HG03175 (cell line): ENCODE results near the gene HPD.

Source experiments
- ATAC-seq: cut with Tn5 transposase; IDR thresholded peaks from one replicate; pipeline ENCODE4 v1.9.1; 2021; ENCODE audit warnings: mild to moderate bottlenecking, moderate library complexity; ENCODE audit not compliant: unreplicated experiment

Gene HPD

GRCh38 chr12:121829250-121829918, 29.3 kb downstream of the HPD start:
- no peak for ATAC-seq

DNA sequence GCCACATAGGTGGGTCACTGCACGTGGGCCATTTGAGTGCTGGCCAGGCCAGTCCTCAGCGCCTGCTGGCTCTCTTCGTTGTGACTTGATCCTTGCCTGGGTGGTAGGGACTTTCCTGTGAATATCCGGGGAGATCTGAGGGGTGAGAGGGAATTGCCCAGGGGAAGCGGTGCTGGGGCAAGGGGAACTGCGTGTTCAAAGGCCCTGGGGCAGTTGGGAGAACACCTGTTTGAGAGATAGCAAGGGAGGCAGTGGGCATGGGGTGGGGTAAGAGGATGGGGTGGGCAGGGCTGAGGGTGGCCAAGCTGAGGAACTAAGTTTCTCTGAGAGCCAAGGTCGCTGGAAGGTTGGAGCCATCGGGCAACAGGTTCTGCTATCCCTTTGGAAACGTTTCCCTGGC, 29.8 kb downstream of the HPD start:
- ATAC-seq, result no peak

DNA sequence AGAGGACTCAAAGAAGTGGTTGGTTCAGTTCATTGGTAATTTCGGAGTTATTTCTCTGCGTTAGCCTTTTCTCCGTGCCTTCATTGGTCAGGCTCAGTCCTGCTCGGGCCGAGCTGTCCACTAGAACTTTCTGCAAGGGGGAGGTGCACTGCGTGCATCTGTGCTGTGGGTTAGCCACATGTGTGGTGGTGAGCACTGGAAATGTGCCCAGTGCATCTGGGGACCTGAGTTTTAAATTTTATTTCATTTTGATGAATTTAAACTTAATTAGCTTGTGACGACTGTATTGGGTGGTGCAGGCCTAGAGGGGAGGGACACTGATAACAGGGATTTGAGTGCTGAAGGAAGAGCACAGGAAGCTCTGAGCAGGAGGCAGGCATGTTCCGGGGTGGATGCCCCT, 30.4 kb downstream of the HPD start:
- no peak for ATAC-seq

DNA sequence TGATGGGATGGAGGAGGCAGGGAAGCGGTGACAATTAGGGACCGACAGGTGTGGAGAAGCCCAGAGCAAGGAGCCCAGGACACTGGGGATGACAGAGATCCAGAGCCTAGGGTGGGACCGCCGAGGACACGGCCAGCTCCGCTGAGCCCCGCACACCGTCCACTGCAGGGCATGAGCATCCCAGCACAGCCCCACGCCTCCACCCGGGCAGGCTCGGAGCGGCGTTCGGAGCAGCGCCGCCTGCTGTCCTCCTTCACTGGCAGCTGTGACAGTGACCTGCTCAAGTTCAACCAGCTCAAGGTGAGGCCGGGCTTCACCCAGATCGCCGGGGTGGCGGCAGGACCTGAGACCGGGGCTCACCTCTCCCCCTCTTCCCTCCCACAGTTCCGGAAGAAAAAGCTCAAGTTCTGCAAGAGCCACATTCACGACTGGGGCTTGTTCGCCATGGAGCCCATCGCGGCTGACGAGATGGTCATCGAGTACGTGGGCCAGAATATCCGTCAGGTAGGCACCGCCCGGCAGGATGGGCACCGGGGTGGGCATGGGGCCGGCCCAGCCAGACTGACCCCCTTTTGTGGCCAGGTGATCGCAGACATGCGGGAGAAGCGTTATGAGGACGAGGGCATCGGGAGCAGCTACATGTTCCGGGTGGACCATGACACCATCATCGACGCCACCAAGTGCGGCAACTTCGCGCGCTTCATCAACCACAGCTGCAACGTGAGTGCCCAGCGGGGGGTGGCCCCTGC, 31.1 kb downstream of the HPD start:
- no peak for ATAC-seq

- no peak for ATAC-seq
These were observed 32.1 kb downstream of the HPD start for GRCh38 chr12:121826318-121827150.

GRCh38 chr12:121825041-121825523, 33.6 kb downstream of the HPD start:
- no peak for ATAC-seq

- no peak for ATAC-seq
These were observed 34.9 kb downstream of the HPD start for GRCh38 chr12:121823727-121824115.

GRCh38 chr12:121823101-121823726, 35.4 kb downstream of the HPD start:
- no peak for ATAC-seq

GRCh38 chr12:121822393-121823100, 36.1 kb downstream of the HPD start:
- no peak for ATAC-seq

- no peak for ATAC-seq
These were observed 38.6 kb downstream of the HPD start for GRCh38 chr12:121820056-121820455.

- ATAC-seq, result no peak
These were observed 39.3 kb downstream of the HPD start for GRCh38 chr12:121819212-121819949.

DNA sequence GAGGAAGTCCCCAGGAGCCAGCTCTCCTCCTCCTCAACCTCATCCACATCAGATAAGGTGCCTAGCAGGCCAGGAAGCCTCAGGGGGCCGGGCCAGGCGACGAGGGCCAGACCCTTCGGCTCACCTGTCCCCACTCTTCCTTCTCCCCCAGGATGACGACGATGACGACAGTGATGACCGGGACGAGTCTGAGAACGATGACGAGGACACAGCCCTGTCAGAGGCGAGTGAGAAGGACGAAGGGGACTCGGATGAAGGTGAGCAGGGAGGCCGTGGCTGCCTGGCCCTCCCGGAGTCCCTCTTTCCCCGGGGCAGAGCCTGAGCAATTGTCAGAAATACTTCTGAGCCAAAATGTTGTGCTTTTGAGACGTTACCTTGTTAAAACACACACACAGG, 41.0 kb downstream of the HPD start:
- no peak for ATAC-seq

GRCh38 chr12:121816925-121817647, 41.6 kb downstream of the HPD start:
- no peak for ATAC-seq

- no peak for ATAC-seq
These were observed 43.4 kb downstream of the HPD start for GRCh38 chr12:121815263-121815662.

DNA sequence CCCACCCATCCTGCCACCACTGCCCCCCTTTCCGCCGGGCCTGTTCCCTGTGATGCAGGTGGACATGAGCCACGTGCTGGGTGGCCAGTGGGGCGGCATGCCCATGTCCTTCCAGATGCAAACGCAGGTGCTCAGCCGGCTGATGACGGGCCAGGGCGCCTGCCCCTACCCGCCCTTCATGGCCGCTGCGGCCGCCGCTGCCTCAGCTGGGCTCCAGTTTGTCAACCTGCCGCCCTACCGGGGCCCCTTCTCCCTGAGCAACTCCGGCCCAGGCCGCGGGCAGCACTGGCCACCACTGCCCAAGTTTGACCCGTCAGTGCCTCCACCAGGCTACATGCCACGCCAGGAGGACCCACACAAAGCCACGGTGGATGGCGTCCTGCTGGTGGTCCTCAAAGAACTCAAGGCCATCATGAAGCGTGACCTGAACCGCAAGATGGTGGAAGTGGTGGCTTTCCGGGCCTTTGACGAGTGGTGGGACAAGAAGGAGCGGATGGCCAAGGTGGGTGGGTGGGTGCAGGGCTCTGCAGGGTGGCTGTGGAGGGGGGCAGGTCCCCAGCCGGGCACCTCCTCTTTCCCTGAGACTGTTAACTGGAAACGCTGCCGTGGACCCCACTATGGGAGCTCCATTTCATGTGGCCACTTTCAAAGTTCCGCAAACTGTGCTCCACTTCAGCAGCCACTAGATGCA, 44.1 kb downstream of the HPD start:
- ATAC-seq, result no peak

DNA sequence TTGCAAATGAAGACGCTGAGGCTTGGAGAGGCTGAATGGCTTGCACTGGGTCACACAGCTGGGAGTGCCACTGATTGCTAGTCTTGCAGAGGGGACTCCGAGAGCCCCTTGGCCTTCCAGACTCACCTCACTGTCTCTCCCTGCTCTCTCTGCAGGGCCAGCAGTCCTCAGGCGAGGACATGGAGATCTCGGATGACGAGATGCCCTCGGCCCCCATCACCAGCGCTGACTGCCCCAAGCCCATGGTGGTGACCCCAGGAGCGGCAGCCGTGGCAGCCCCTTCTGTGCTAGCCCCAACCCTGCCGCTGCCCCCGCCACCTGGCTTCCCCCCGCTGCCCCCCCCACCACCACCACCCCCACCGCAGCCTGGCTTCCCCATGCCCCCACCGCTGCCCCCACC, 44.7 kb downstream of the HPD start:
- no peak for ATAC-seq

DNA sequence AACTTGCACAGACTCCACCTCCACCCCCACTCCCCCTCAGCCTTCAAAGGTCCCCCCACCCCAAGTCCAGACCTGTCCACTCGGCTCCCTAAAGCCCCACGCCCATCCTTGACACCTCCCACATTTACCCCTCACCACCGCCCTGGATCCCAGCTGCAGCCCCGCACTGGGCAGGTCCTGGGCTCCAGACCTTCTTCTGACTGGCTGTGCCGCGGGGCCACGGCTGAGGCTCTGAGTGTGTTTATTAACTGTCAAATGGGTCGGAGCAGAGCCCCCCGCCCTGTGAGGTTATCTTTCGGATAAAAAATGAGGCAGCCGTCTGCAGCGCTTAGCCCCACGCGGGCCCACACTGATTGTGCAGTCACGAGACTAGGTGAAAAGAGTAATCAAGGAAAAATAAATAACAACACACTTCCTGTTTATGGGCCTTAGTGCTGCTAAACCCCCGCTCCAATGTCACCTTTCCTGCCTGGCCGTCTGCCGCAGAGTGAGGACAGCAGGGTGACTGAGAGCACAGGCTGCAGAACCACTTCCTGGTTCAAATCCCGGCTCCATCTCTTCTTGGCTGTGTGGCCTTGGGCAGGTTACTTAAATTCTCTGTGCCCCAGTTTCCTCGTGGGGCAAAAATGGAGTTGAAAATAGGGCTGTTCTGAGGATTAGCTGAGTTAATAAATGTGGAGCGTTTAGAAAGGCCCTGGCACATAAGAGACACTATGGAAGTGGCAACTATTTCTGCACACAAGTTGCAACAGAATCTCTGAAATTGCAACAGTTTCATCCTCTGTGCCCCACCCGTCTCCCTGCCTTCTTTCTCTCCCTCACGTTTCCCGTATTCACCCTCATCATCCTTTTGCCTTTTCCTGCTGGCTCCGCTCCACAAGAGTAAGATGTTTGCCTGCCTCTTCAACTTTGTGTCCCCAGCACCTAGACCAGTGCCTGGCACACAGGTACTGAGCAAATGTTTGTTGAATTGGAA, 45.5 kb downstream of the HPD start:
- no peak for ATAC-seq
